Neural cell (in vitro differentiated cells): Measurements from ENCODE around the gene ROM1. TPM values are rescaled to one million over a fixed set of nuclear protein-coding genes. Genes with fewer than 3 reads are reported as not detected.

Source experiments
- H2AFZ ChIP-seq: fragments of 200-600, 300-800 bp; sonication (generic), shearing (Covaris generic); 2 replicates; pipeline ENCODE4 v1.6.0; 2014; ENCODE audit warnings: low read depth, mild to moderate bottlenecking, antibody characterized with exemption, low read length, moderate library complexity
- H3F3A ChIP-seq: fragments of 200-600 bp; shearing (Covaris generic); 2 replicates; pipeline ENCODE4 v1.6.1; 2016; ENCODE audit warnings: mild to moderate bottlenecking, moderate library complexity, mixed read lengths, antibody characterized with exemption, low read length; ENCODE audit not compliant: insufficient read depth, poor library complexity, severe bottlenecking
- H3K27ac ChIP-seq: fragments of 200-600, 300-800 bp; sonication (generic), shearing (Covaris generic); 2 replicates; pipeline ENCODE4 v1.5.1; 2014; ENCODE audit warnings: mild to moderate bottlenecking, low read length, moderate library complexity
- H3K27me3 ChIP-seq: fragments of 300-800, 200-600 bp; sonication (generic), shearing (Covaris generic); 2 replicates; pipeline ENCODE4 v1.6.0; 2014; ENCODE audit warnings: mild to moderate bottlenecking, low read depth, low read length, moderate library complexity; ENCODE audit not compliant: insufficient read depth
- H3K36me3 ChIP-seq: fragments of 300-800, 200-600 bp; sonication (generic), shearing (Covaris generic); 2 replicates; pipeline ENCODE4 v1.5.1; 2014; ENCODE audit warnings: mild to moderate bottlenecking, antibody characterized with exemption, low read length, moderate library complexity; ENCODE audit not compliant: insufficient read depth
- H3K4me2 ChIP-seq: fragments of 300-800, 200-600 bp; sonication (generic), shearing (Covaris generic); 2 replicates; pipeline ENCODE4 v1.6.0; 2014; ENCODE audit warnings: mild to moderate bottlenecking, low read length
- H3K4me3 ChIP-seq: fragments of 300-800, 200-600 bp; sonication (generic), shearing (Covaris generic); 2 replicates; pipeline ENCODE4 v1.5.1; 2014; ENCODE audit warnings: mild to moderate bottlenecking, low read length, moderate library complexity
- H3K79me2 ChIP-seq: fragments of 200-600 bp; shearing (Covaris generic); replicated peaks from 2 replicates; pipeline ENCODE4 v1.6.0; 2014; ENCODE audit warnings: mild to moderate bottlenecking, low read length, moderate library complexity; ENCODE audit not compliant: insufficient read depth
- H3K9ac ChIP-seq: fragments of 300-800, 200-600 bp; sonication (generic), shearing (Covaris generic); 2 replicates; pipeline ENCODE4 v1.6.1; 2016; ENCODE audit warnings: mild to moderate bottlenecking, low read length, mixed read lengths
- H3K9me2 ChIP-seq: fragments of 200-600 bp; shearing (Covaris generic); 2 replicates; pipeline ENCODE4 v1.6.1; 2016; ENCODE audit warnings: mild to moderate bottlenecking, low read length, mixed read lengths; ENCODE audit not compliant: insufficient read depth
- H3K9me3 ChIP-seq: fragments of 200-600, 300-800 bp; sonication (generic), shearing (Covaris generic); 2 replicates; pipeline ENCODE4 v1.6.1; 2016; ENCODE audit warnings: mild to moderate bottlenecking, mixed run types, low read length, moderate library complexity, mixed read lengths
- H4K20me1 ChIP-seq: fragments of 200-600 bp; shearing (Covaris generic); 2 replicates; pipeline ENCODE4 v1.6.1; 2016; ENCODE audit warnings: mild to moderate bottlenecking, mixed run types; ENCODE audit not compliant: insufficient read depth
- CTCF ChIP-seq: fragments of 450-650 bp; IDR thresholded peaks from 2 replicates; pipeline ENCODE4 v1.5.1; 2014; ENCODE audit warnings: antibody characterized with exemption, mild to moderate bottlenecking, moderate library complexity; ENCODE audit not compliant: poor library complexity, severe bottlenecking
- EP300 ChIP-seq: fragments of 450-650 bp; conservative IDR thresholded peaks from 2 replicates; pipeline ENCODE4 v1.6.1; 2014; ENCODE audit warnings: antibody characterized with exemption, mild to moderate bottlenecking, moderate library complexity; ENCODE audit not compliant: poor library complexity, severe bottlenecking
- EZH2 ChIP-seq: fragments of 200-600, 300-800 bp; shearing (Covaris generic), sonication (generic); IDR thresholded peaks from 2 replicates; pipeline ENCODE4 v1.6.1; 2014; ENCODE audit warnings: antibody characterized with exemption, low read length, borderline replicate concordance, mild to moderate bottlenecking; ENCODE audit not compliant: insufficient read depth, poor library complexity, severe bottlenecking
- MXI1 ChIP-seq: fragments of 450-650 bp; conservative IDR thresholded peaks from 2 replicates; pipeline ENCODE4 v1.6.1; 2014; ENCODE audit warnings: antibody characterized with exemption, mild to moderate bottlenecking; ENCODE audit not compliant: poor library complexity, severe bottlenecking
- POLR2AphosphoS5 ChIP-seq: IDR thresholded peaks from 2 replicates; pipeline ENCODE4 v1.6.1; 2012
- RAD21 ChIP-seq: fragments of 450-650 bp; conservative IDR thresholded peaks from 2 replicates; pipeline ENCODE4 v1.6.1; 2014; ENCODE audit warnings: antibody characterized with exemption, mild to moderate bottlenecking, moderate library complexity
- REST ChIP-seq: IDR thresholded peaks from 2 replicates; pipeline ENCODE4 v1.6.1; 2012; ENCODE audit warnings: borderline replicate concordance
- SMC3 ChIP-seq: fragments of 450-650 bp; conservative IDR thresholded peaks from 2 replicates; pipeline ENCODE4 v1.6.1; 2014; ENCODE audit warnings: antibody characterized with exemption, mild to moderate bottlenecking, moderate library complexity; ENCODE audit not compliant: poor library complexity
- TAF1 ChIP-seq: IDR thresholded peaks from 2 replicates; pipeline ENCODE4 v1.6.1; 2012; ENCODE audit warnings: low read depth
- polyA plus RNA-seq: library from polyadenylated mRNA; depleted of rRNA; stranded (reverse); fragments of >200 nt; gene quantifications from 2 replicates; pipeline ENCODE4 v1.2.3, GENCODE V29; 2014

ROM1 gene
- polyA plus RNA-seq, 1 donor from 2014 or later, result 0.31 TPM

- no peaks in the 10 kb centered on the region for H3K27me3 ChIP-seq
- no peaks in the 10 kb centered on the region for H4K20me1 ChIP-seq
- no peak overlapping the region for H3K4me2 ChIP-seq
- H3K9ac ChIP-seq, result no peak overlapping the region
- H3K9me2 ChIP-seq, result no peaks in the 10 kb centered on the region
- TF ChIP-seq TAF1 (no peak), CTCF (peak; percentile 46), REST (no peak), POLR2AphosphoS5 (no peak), EP300 (no peak)
- H3K36me3 ChIP-seq, result peaks cover 7% of the 10 kb centered on the region
- H3K27ac ChIP-seq, result no peak overlapping the region
- H3K79me2 ChIP-seq, result peaks cover 9% of the 10 kb centered on the region
- H3K9me3 ChIP-seq, result no peaks in the 10 kb centered on the region
- H3K4me3 ChIP-seq, result no peak overlapping the region
- peaks cover 7% of the 10 kb centered on the region for H3F3A ChIP-seq
- no peak overlapping the region for H2AFZ ChIP-seq
These were observed 24.0 kb upstream of the ROM1 start for GRCh38 chr11:62588966-62589637.

- H3K79me2 ChIP-seq, result peaks cover 9% of the 10 kb centered on the region
- peaks cover 7% of the 10 kb centered on the region for H3F3A ChIP-seq
- peak within 1 kb of the TSS; percentile 81 for H3K4me3 ChIP-seq
- TF ChIP-seq EZH2, result no peak
- TF ChIP-seq REST, result peak; percentile 80
- TF ChIP-seq MXI1, result peak; percentile 89
- peak; percentile 52 for TF ChIP-seq RAD21
- peak; percentile 92 for TF ChIP-seq POLR2AphosphoS5
- peak; percentile 87 for TF ChIP-seq TAF1
- peak; percentile 90 for TF ChIP-seq EP300
- peak; percentile 41 for TF ChIP-seq CTCF
- TF ChIP-seq SMC3, result peak; percentile 37
- peak within 1 kb of the TSS; percentile 96 for H3K27ac ChIP-seq
- peak within 1 kb of the TSS; percentile 94 for H3K9ac ChIP-seq
- no peaks in the 10 kb centered on the region for H3K27me3 ChIP-seq
- no peaks in the 10 kb centered on the region for H3K9me2 ChIP-seq
- no peaks in the 10 kb centered on the region for H4K20me1 ChIP-seq
- peak within 1 kb of the TSS; percentile 82 for H3K4me2 ChIP-seq
- no peaks in the 10 kb centered on the region for H3K9me3 ChIP-seq
- H2AFZ ChIP-seq, result peak within 1 kb of the TSS; percentile 67
- peaks cover 7% of the 10 kb centered on the region for H3K36me3 ChIP-seq
These were observed 21.5 kb upstream of the ROM1 start, which contains the start of gene TUT1 for GRCh38 chr11:62591448-62592145. TSS of gene TUT1 (minus strand) at chr11:62591523. CDS start at chr11:62591485, 38 bp downstream.
